Measurements from ENCODE around the gene GPATCH8. TPM values are rescaled to one million over a fixed set of nuclear protein-coding genes. Genes with fewer than 3 reads are reported as not detected.

The GPATCH8 gene
- total RNA-seq, 3 donors from 2014 or later (not counting 1 experiment from before 2014, with no cell fraction given): 104 to 111 (median 109) TPM

- no peak for TF ChIP-seq CTCF (IDR thresholded peaks at IDR 0.05)
- no peak overlapping the region for H3K4me3 Mint-ChIP-seq
- no peaks in the 10 kb centered on the region for H3K36me3 Mint-ChIP-seq
- no peaks in the 10 kb centered on the region for H3K9me3 Mint-ChIP-seq
- no peaks in the 10 kb centered on the region for H3K9me3 ChIP-seq (ENCODE audit: control insufficient read depth, insufficient read depth, low read length)
- no peak for ATAC-seq
- H3K4me3 ChIP-seq (ENCODE audit: low read length): no peak overlapping the region
- peaks cover 41 to 50% of the 10 kb centered on the region in 2 donors for H3K4me1 Mint-ChIP-seq
- H3K4me1 ChIP-seq (ENCODE audit: control insufficient read depth, insufficient read depth, low read length): peaks cover 21% of the 10 kb centered on the region
- no peaks in the 10 kb centered on the region for H3K27me3 ChIP-seq (ENCODE audit: control insufficient read depth, insufficient read depth, low read length)
- H3K27ac Mint-ChIP-seq: peak overlapping the region; percentile 1 to 32
- H3K27ac ChIP-seq (ENCODE audit: low read length): no peak overlapping the region
- H3K36me3 ChIP-seq (ENCODE audit: control insufficient read depth, insufficient read depth, low read length): peaks cover 32% of the 10 kb centered on the region
- WGBS (ENCODE audit: insufficient coverage): 78% methylated on average over 2 of the region's 2 CpGs
- no peak for DNase-seq
- H3K27me3 Mint-ChIP-seq (ENCODE audit: low read depth in 2 of 2): no peaks in the 10 kb centered on the region
- intact Hi-C loops (cut with micrococcal nuclease): no loop called here
These were observed 85.7 kb downstream of the GPATCH8 start for GRCh38 chr17:44417553-44417952.

- no peak for ATAC-seq
- H3K27ac Mint-ChIP-seq: peak overlapping the region; percentile 1 to 32
- H3K36me3 Mint-ChIP-seq: no peaks in the 10 kb centered on the region
- peaks cover 14% of the 10 kb centered on the region for H3K4me1 ChIP-seq (ENCODE audit: control insufficient read depth, insufficient read depth, low read length)
- no peak overlapping the region for H3K4me3 Mint-ChIP-seq
- peaks cover 41 to 50% of the 10 kb centered on the region in 2 donors for H3K4me1 Mint-ChIP-seq
- H3K27ac ChIP-seq (ENCODE audit: low read length): no peak overlapping the region
- H3K9me3 Mint-ChIP-seq: no peaks in the 10 kb centered on the region
- no peaks in the 10 kb centered on the region for H3K9me3 ChIP-seq (ENCODE audit: control insufficient read depth, insufficient read depth, low read length)
- intact Hi-C loops (cut with micrococcal nuclease): no loop called here
- H3K36me3 ChIP-seq (ENCODE audit: control insufficient read depth, insufficient read depth, low read length): peaks cover 32% of the 10 kb centered on the region
- no peak overlapping the region for H3K4me3 ChIP-seq (ENCODE audit: low read length)
- H3K27me3 ChIP-seq (ENCODE audit: control insufficient read depth, insufficient read depth, low read length): no peaks in the 10 kb centered on the region
- DNase-seq: no peak
- no peak for TF ChIP-seq CTCF (IDR thresholded peaks at IDR 0.05)
- H3K27me3 Mint-ChIP-seq (ENCODE audit: low read depth in 2 of 2): no peaks in the 10 kb centered on the region
- WGBS (ENCODE audit: insufficient coverage): 100% methylated on average over 2 of the region's 2 CpGs
These were observed 86.5 kb downstream of the GPATCH8 start for GRCh38 chr17:44416558-44417289.

GRCh38 chr17:44414394-44415155 lies 88.6 kb downstream of the GPATCH8 start:
- H3K4me3 ChIP-seq (ENCODE audit: low read length): no peak overlapping the region
- WGBS (ENCODE audit: insufficient coverage): 29% methylated on average over 1 of the region's 1 CpG
- H3K4me1 Mint-ChIP-seq: peaks cover 35 to 37% of the 10 kb centered on the region in 2 donors
- no peak overlapping the region for H3K27ac ChIP-seq (ENCODE audit: low read length)
- no peaks in the 10 kb centered on the region for H3K9me3 Mint-ChIP-seq
- intact Hi-C loops (cut with micrococcal nuclease): no loop called here
- no peak for TF ChIP-seq CTCF (IDR thresholded peaks at IDR 0.05)
- H3K27ac Mint-ChIP-seq: peak overlapping the region; percentile 32 to 75
- H3K4me1 ChIP-seq (ENCODE audit: control insufficient read depth, insufficient read depth, low read length): peaks cover 8% of the 10 kb centered on the region
- H3K36me3 Mint-ChIP-seq: no peaks in the 10 kb centered on the region
- H3K36me3 ChIP-seq (ENCODE audit: control insufficient read depth, insufficient read depth, low read length): peaks cover 25% of the 10 kb centered on the region
- H3K9me3 ChIP-seq (ENCODE audit: control insufficient read depth, insufficient read depth, low read length): no peaks in the 10 kb centered on the region
- DNase-seq (no peak), ATAC-seq (peak in 2 of 3 donors; percentile 29 to 36)
- H3K27me3 Mint-ChIP-seq (ENCODE audit: low read depth in 2 of 2): no peaks in the 10 kb centered on the region
- H3K4me3 Mint-ChIP-seq: no peak overlapping the region
- H3K27me3 ChIP-seq (ENCODE audit: control insufficient read depth, insufficient read depth, low read length): no peaks in the 10 kb centered on the region

Measured in natural killer cell (primary cell).